HEK293T (cell line): ENCODE measurements around the gene PTPRG.

Source experiments
- HDGF ChIP-seq: fragments of 450-650 bp; IDR thresholded peaks from 2 replicates; pipeline ENCODE4 v1.6.1; 2017; ENCODE audit warnings: antibody characterized with exemption, borderline replicate concordance
- NFRKB ChIP-seq: fragments of 450-650 bp; IDR thresholded peaks from 2 replicates; pipeline ENCODE4 v1.6.1; 2016; ENCODE audit warnings: mild to moderate bottlenecking, moderate library complexity

GRCh38 chr3:61780016-61780415, 218.6 kb downstream of the PTPRG start:
- no peak for TF ChIP-seq HDGF
- TF ChIP-seq NFRKB = no peak
